M059J (cell line): ENCODE data around the gene TTC39A. TPM values are rescaled to one million over a fixed set of nuclear protein-coding genes. Genes with fewer than 3 reads are reported as not detected.

Experiments used
- DNase-seq: peaks from one replicate; pipeline ENCODE4 v3.0.0-alpha.2; 2012; ENCODE audit warnings: low read depth
- total RNA-seq: library from RNA; depleted of rRNA; stranded (reverse); fragments of >200 nt; shearing (Covaris generic); gene quantifications from 2 replicates; pipeline ENCODE4 v1.2.3, GENCODE V29; 2014

The TTC39A gene
- total RNA-seq, 1 experiment from 2014 or later, result 0.67 TPM

- DNase-seq, result no peak
These were observed 15.4 kb downstream of the TTC39A start for GRCh38 chr1:51314974-51315373.

- DNase-seq, result peak; percentile 88
These were observed 16.2 kb downstream of the TTC39A start for GRCh38 chr1:51313961-51314777.

- peak; percentile 60 for DNase-seq
These were observed 17.0 kb downstream of the TTC39A start for GRCh38 chr1:51313268-51313852.

- no peak for DNase-seq
These were observed 17.6 kb downstream of the TTC39A start for GRCh38 chr1:51312718-51313117.

- no peak for DNase-seq
These were observed 18.5 kb downstream of the TTC39A start for GRCh38 chr1:51311826-51312225.

GRCh38 chr1:51310871-51311613 is 19.3 kb downstream of the TTC39A start:
- no peak for DNase-seq

GRCh38 chr1:51309291-51309690 is 21.1 kb downstream of the TTC39A start:
- DNase-seq, result no peak

GRCh38 chr1:51308636-51309035 is 21.7 kb downstream of the TTC39A start:
- no peak for DNase-seq

GRCh38 chr1:51306950-51307349 is 23.4 kb downstream of the TTC39A start:
- DNase-seq, result peak; percentile 26

GRCh38 chr1:51305371-51305823 is 25.0 kb downstream of the TTC39A start:
- no peak for DNase-seq

GRCh38 chr1:51304360-51304759 is 26.0 kb downstream of the TTC39A start:
- DNase-seq, result no peak

GRCh38 chr1:51303751-51304251 is 26.6 kb downstream of the TTC39A start:
- DNase-seq, result peak; percentile 53

GRCh38 chr1:51303315-51303714 is 27.0 kb downstream of the TTC39A start:
- DNase-seq, result no peak

- DNase-seq, result no peak
These were observed 27.6 kb downstream of the TTC39A start for GRCh38 chr1:51302746-51303145.

GRCh38 chr1:51302270-51302669 is 28.1 kb downstream of the TTC39A start:
- no peak for DNase-seq

- no peak for DNase-seq
These were observed 28.6 kb downstream of the TTC39A start for GRCh38 chr1:51301844-51302162.

GRCh38 chr1:51301152-51301843 is 29.1 kb downstream of the TTC39A start:
- DNase-seq, result peak; percentile 29

GRCh38 chr1:51299981-51300670 is 30.2 kb downstream of the TTC39A start:
- DNase-seq, result no peak

- no peak for DNase-seq
These were observed 31.0 kb downstream of the TTC39A start for GRCh38 chr1:51299185-51299885.

- no peak for DNase-seq
These were observed 32.0 kb downstream of the TTC39A start for GRCh38 chr1:51298322-51298705.
